HG03521 (cell line): ENCODE results near the gene CMTM2.
"Not testable (repeated sequence)": the region's sequence is repeated elsewhere in the genome, so short reads cannot be mapped to it uniquely, and the experiment has no call there.

Experiments used
- ATAC-seq: cut with Tn5 transposase; IDR thresholded peaks from one replicate; pipeline ENCODE4 v1.9.1; 2021; ENCODE audit warnings: mild to moderate bottlenecking, moderate library complexity; ENCODE audit not compliant: unreplicated experiment

Gene CMTM2

GRCh38 chr16:66605177-66605978 is 26.1 kb downstream of the CMTM2 start:
- ATAC-seq, result no peak

DNA sequence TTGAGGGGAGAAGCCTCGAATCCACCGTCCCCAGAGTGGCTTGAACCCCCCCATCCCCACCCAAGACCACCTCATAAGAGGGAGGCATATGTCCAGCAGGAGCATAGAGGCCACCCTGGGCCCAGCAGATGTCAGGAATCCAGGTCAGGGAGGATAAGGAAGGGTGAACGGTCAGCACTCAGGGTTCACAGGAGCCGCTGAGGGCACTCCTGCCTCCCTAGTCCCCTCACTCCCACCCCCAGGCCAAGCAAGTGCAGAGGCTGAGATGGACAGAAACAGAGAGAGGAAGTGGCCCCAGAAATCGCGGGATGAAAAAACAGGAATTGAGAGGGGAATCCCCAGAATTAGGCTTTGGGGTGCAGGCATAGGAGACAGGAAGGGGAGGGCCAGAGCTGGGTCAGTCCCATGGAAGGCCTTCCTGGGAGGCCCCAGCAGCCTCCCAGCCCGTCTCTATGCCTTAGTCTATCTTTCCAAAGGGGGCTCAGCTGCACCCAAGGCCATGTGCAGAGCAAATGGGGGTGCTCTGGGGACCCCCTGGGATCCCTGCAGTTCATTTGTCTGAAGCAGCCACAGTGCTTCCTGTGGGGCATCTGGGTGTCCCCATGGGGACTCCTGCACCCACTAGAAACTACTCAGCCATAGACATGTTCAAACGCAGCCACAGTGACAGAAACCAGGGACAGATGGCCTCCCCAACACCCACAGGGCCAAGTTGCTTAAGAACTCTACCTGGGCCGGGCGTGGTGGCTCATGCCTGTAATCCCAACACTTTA is 26.9 kb downstream of the CMTM2 start:
- ATAC-seq, result peak; percentile 36

GRCh38 chr16:66608241-66609138 is 29.2 kb downstream of the CMTM2 start:
- peak; percentile 33 for ATAC-seq

DNA sequence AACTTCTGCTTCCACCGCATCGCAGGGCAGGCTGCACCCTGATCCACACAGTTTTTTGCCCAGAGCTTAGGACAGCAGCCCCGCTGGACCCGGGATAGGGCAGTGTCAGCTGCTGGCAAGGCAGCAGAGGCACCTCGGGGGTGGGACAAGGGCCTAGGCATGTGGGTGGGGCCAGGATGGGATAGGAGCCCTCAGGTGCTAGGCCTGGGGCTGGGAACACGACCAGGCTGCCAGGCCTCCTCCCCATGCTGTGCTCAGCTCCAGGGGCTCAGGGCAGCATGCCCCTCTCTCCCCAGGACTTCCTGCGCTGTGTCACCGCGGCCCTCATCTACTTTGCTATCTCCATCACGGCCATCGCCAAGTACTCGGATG is 29.9 kb downstream of the CMTM2 start:
- no peak for ATAC-seq

DNA sequence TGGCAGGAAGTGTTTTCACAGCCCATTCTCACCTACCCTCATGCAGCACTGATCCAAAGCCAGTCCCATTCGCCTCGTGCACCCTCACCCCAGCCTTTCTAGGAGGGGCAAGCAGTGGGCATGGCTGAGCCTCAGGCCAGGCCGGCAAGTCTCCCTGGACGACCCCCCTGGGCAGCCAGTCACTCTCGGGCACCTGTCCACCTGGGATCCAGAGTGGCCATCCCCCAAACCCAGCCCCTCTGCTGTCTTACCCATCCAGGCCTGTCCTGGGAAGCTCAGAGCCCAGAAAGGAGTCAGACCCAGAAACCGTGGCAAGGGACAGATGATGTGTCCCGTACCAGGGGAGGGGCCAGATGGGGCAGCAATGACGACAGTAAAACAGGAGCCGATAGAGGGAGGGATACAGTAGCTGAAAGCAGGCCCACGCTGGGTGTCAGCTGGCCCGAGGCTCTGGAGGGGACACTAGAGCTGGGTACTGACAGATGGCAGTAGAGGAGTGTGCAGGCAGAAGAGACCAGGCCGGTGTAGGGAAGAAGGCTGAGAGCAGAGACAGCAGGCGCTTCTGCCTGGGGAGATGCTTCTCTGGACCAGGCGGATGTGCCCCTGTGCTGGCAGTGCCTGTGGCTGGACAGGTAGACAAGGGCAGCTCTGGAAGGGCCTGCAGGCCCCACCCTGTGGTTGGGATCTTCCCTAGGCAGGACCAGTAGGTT is 31.0 kb downstream of the CMTM2 start:
- ATAC-seq, result no peak

- not testable (repeated sequence) for ATAC-seq
Measured at GRCh38 chr16:66611911-66612310, 32.6 kb downstream of the CMTM2 start.

- ATAC-seq, result no peak
Measured at GRCh38 chr16:66612422-66612821, 33.2 kb downstream of the CMTM2 start.

- ATAC-seq, result no peak
Measured at GRCh38 chr16:66614161-66614802, 35.0 kb downstream of the CMTM2 start.

- no peak for ATAC-seq
Measured at GRCh38 chr16:66616169-66616568, 36.9 kb downstream of the CMTM2 start.

GRCh38 chr16:66616592-66616991 is 37.3 kb downstream of the CMTM2 start:
- ATAC-seq, result no peak

GRCh38 chr16:66617010-66617434 is 37.8 kb downstream of the CMTM2 start:
- no peak for ATAC-seq

DNA sequence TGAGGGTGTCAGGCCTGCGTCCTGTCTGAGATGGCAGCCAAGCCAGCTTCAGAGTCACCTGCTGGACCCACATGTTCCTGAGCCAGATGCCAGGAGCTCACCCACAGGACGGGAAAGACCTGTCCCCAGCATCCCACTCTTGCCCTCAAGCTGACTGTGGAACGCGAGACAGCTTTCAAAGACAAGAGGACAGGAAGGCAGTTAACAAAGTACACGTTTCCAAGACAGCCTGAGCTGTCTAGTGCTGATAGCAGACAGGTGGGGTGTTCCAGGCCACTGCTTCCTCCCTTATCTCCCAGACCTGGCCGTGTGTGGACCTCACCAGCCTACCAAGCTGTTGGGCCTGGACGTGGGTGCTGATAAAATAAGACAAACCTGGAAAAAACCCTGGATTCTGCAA is 38.5 kb downstream of the CMTM2 start:
- no peak for ATAC-seq

GRCh38 chr16:66618588-66619375 is 39.5 kb downstream of the CMTM2 start:
- ATAC-seq, result no peak

- no peak for ATAC-seq
Measured at GRCh38 chr16:66619534-66620428, 40.5 kb downstream of the CMTM2 start.

GRCh38 chr16:66620429-66620795 is 41.1 kb downstream of the CMTM2 start:
- no peak for ATAC-seq

DNA sequence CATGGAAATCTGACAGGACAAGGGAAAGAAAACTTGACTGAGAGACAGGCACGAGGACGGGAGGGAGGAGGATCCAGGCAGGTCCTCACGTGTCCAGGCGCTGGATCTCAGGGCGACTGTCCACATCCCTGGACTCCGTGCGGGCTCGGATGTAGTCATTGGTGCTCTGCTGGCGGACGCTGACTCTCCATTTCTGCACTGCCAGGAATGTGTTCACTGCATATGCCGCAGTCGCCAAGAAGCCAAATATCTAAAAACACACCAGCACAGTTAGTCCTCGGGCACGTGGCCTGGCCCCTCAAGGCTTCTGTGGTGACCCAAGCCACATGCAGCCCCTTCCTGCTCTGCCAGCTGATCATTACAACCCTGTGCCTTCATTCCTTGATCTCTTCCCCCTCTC is 42.7 kb downstream of the CMTM2 start:
- ATAC-seq, result no peak

GRCh38 chr16:66622863-66623262 is 43.6 kb downstream of the CMTM2 start:
- no peak for ATAC-seq

GRCh38 chr16:66623755-66624154 is 44.5 kb downstream of the CMTM2 start:
- no peak for ATAC-seq
